Superior temporal gyrus (tissue), 1 donor: ENCODE data around the gene DCLK3.

ENCODE experiments used
- DNase-seq: peaks from one replicate; pipeline ENCODE4 v3.0.0-alpha.2; 2016; ENCODE audit errors: extremely low spot score

The DCLK3 gene

GRCh38 chr3:36764704-36765038, 318 bp upstream of the DCLK3 start:
- DNase-seq = no peak

DNA sequence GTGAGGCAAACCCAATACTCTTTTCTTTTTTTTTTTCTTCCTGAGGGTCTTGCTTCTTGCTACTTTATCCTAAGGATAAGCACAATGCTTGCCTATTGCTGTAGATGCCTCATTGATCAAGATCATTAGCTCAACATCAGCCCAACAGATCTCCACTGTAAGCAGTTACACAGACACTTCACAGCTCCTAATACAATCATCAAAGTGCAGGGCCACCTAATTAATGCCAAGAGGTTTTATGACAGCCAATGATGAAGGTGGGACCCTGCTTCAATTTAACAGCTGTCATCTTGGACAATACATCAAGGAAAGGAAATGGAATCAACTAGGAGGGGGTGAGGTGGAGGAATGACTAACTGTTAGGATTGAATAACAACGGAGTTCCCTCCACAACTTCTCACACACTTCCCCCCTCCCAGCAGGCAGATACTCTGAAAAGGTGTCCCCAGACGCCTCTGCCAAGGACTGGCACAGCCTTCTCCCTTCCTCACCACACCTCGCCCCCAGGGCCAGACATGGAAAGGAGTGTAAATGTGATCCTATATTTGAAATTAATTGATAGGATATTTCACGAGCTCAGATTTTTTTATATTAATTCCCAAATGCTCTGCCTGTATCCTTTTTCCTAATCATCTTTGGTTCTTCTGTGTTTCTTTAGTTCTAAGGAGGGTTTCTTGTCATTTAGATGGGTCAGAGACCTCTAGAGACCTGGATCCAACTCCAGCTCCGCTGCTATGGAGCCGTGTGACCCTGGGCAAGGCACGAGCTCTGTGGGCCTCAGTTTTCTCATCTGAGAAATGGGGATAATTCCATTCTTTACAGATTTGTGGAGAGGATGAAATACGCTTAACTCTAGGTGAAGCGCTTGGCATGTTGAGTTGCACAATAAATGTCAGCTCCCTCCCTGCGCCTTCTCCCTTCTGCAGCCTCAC, 1.2 kb downstream of the DCLK3 start:
- DNase-seq = no peak

- DNase-seq = no peak
Measured at GRCh38 chr3:36761779-36762178, 2.6 kb downstream of the DCLK3 start.

DNA sequence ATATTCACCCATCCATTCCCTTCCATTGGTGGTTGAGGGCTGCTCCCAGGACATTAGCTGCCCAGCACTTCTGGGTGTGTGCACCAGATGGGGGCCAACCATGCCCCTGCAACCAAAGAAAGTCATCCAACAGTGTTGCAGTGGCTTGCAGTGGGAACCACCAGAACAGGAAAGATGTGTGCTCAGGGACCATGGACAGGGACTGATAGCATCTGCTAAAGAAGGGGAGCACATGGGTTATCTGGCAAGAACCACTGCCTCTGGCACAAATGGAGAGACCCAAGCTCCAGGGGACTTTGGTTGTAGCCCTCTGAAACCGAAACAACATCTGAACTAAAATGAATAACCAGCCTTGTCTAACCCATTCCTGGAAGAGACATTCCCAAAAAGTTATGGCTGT, 8.1 kb downstream of the DCLK3 start:
- no peak for DNase-seq

DNA sequence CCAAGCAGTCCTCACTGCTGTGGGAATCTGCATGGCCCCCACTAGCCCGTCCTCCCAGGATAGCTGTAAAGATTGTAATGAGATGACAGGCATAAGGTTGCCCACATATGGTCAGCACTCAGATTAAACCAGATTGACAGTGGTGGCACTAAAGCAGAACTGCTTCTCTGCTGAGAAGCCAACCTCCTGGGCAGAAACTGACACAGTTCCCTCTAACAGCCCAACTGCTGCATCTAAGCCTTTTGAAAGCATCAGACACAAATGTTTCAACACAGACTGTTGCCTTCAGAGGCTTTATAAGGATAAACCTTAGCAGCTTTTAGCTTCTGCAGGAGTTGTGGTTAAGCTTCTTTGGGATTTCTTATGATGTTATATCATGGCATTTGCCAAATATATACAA, 13.0 kb downstream of the DCLK3 start:
- DNase-seq = no peak

GRCh38 chr3:36750737-36751136, 13.6 kb downstream of the DCLK3 start:
- DNase-seq = no peak

DNA sequence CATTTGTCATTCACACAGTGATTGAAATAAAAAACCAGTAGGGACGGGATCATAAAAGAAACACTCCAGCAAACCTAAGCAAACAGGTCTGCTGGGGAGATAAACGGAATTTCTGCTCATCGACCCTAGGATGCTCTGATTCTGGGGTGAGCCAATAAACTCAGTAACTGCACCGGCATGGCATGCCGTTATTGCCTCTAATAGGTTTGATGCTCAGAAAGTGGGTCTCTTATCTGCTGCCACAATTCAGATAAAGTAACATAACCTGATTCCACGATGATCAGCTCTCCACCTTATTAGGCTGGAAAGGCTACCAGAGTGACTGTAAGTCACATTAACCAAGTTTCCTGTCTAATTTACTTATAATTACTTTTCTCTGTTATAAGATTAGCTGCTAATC, 19.6 kb downstream of the DCLK3 start:
- no peak for DNase-seq

DNA sequence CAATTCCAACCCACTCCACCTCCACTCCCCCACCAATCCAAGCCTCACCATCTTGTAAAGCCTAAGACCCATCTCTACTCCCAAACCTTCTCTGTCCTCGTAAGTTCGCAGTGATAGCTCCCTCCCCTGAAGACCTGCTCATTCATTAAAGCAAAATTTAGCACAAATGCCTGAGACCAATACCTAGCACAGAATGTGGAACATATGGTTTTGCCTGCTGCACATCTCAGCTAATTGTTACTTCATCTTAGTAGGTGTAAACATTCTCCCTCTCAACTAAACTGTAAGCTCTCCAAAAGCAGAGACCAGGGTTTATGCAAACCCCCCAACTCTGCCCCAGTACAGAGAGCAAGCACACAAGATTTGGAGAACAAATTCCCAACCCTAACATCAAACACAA, 20.5 kb downstream of the DCLK3 start:
- DNase-seq = no peak

- DNase-seq = no peak
Measured at GRCh38 chr3:36741285-36741684, 23.1 kb downstream of the DCLK3 start.

DNA sequence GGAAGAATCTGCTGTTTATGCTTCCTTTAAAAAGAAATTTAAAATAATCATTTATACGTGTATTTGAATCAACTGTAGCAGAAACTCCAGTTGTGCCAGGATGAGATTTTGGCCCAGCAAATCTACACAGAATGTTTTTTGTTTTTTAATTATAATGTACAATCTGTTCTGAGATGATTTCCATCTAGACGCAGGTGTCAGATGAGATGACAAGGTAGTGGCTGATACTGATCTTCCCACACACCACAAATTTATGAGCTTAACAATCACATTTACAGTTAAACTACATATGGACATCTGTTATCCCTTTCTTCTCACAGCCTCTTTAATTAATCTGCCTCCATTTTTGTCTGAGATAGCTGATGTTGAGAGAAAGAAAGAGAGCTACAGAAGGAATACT, 23.6 kb downstream of the DCLK3 start:
- no peak for DNase-seq

DNA sequence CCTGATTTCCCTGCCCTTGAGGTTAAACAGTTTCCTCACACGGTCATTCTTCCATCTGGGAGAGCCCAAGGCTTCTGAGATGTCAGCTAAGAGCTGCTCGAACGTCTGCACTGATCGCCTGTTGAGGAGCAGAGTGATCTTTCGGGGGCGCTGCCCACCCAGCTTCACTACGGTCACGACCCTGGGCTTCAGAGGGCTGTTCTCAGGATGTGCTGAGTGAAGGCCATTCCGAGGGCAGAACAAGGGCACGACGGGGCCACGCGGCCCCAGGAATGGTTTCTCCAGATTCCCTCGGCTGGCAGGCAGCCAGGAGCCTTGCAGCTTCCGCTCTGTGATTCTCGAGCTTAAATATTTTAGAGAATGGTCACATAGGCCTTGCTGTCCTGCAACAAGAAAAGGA, 25.7 kb downstream of the DCLK3 start:
- DNase-seq = no peak

DNA sequence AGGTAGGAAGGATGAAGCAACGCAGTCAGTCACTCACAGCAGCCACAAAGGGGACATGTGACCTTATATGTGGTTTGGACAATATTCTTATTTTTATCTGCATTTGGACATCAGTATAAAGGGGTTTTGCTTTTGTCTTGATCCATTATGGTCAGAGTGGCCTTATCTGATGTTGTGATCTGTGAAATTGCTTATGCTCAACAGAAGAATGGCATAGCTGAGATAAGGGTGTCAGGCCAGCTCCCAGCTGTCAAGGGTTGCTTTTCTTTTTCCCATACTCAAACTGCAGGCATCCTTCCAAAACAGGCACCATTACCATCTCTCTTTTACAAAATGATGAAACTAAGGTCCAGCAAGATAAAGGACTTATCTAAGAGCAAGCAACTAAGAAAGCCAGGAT, 28.1 kb downstream of the DCLK3 start:
- DNase-seq = no peak

DNA sequence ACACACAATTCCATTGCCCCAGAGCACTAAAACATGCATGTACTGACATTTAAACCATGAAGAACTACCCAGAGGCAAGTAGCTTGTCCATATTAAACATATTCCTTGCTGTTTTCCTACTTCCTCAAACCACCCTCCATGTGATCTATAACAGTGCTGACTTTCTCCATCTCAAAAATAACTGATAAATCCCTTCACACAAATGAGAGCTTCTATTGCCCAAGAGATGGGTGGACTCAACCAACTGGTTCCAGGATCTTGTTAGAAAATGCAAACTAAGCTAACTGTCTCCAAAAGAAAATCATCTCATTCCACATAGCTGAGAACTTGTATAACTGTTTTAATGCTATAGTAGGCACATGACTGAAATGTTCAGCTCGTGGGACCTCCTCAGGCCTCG, 29.6 kb downstream of the DCLK3 start:
- DNase-seq = no peak

- DNase-seq = no peak
Measured at GRCh38 chr3:36733723-36734122, 30.6 kb downstream of the DCLK3 start.

- DNase-seq = no peak
Measured at GRCh38 chr3:36733162-36733696, 31.1 kb downstream of the DCLK3 start.

DNA sequence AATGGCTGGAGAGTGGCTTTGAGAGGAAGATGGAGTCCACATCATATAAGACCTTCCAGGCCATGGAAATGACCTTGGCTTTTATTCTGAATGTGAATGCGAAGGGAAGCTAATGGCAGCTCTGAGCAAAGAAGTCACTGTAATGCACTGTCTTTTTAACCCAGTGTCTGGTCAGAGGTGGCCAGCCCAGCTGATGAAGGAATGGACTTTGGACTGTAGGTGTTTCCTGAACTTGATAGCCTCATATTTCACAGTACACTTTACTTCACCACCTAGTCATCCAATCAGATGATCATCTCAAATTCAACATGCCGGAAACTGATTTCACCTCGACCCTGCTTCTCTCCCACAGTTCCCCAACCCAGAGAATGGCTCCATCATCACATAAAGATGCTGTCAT, 33.4 kb downstream of the DCLK3 start:
- DNase-seq = no peak

DNA sequence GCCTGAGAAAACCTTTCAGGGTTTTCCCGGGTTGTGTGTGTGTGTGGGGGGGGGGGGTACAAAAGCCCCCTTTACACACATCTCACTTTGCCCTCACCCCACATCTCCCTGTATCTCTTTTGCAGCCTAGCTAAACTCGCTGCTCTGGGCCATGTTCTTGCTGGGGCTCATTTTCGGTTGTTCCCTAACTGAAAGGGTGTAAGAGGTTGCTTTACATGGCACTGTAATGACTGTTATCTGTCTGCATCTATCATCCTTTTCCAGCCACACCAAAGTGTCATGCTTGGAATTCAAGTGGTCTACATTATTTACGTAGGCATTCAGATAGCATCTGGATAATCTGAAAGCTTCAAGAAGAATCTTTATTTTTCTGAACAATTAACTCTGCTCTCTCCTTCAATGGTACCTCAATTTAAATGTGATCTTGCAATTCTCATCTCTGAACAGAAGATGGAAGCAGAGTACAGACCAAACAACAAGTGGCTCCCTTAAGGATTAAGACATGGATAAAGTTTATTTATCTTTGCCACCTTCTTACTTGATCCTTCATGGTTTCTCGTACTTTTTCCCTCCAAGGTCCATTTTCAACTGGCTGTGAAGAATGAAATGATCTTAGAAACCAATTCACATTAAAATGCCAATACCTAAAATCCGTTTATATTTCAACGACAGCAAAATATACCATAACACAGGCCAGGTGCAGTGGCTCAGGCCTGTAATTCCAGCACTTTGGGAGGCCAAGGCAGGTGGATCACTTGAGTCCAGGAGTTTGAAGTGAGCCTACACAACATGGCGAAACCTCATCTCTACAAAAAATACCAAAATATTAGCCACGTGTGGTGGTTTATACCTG, 34.9 kb downstream of the DCLK3 start:
- peak; percentile 78 for DNase-seq

- DNase-seq = no peak
Measured at GRCh38 chr3:36714343-36715086, 49.8 kb downstream of the DCLK3 start.

DNA sequence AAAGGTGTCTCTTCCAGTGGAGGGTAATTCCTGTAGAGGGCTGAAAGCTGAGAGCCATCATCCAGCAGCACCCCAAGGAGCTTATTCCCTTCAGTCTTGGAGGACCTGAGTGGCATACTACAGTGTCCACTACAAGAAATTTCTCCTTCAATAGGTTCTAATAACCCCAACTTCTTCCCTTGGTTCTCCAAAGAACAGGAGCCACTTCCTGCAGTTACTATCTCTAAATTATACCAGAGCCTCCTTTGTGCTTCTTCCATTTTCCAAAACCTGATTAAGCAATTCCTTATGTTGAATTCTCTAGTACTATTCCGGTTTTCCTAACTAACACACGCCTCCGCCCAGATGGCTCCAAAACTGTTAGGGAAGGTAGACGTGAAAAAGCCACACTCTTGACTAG, 50.4 kb downstream of the DCLK3 start:
- no peak for DNase-seq

GRCh38 chr3:36710606-36711005, 53.7 kb downstream of the DCLK3 start:
- no peak for DNase-seq

DNA sequence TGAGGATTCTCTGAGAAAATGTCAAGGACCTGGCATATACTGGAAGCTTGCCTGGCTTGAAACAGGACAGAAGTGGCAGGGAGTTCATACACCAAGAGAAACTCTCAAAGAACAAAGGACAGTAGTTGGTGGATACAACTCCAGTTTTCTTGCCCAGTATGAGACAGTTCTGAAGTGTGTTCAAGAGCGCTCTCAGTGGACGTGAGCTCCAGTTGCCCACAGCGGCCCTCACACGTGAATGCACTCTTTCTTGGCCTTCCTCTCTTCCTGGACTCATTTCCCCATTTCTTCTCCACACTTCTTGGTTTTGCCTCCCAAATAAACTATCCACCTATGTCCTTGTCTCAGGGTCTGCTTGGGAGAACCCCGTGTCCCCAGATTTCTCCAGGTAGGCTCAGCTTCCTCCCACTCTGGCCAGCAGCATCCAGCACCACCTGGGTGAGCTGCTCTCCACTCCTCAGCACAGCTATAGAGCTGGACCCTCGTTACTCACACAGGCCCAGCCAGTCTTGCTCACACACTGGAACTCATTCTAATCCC, 54.5 kb downstream of the DCLK3 start:
- DNase-seq = no peak

- DNase-seq = no peak
Measured at GRCh38 chr3:36709281-36709680, 55.1 kb downstream of the DCLK3 start.
